HepG2 (cell line): ENCODE data around the gene CDH1. TPM values are rescaled to one million over a fixed set of nuclear protein-coding genes. Genes with fewer than 3 reads are reported as not detected.

Experiments
- BCL6 ChIP-seq: IDR thresholded peaks from 2 replicates; pipeline ENCODE4 v1.6.1; 2016; ENCODE audit warnings: missing genetic modification reagents, missing compliant biosample characterization
- KDM3A ChIP-seq: IDR thresholded peaks from 2 replicates; pipeline ENCODE4 v1.6.1; 2018; ENCODE audit warnings: low read depth, missing compliant biosample characterization
- MAF1 ChIP-seq: sonication (generic); formaldehyde crosslinking; IDR thresholded peaks from 2 replicates; pipeline ENCODE4 v1.5.0; 2020; ENCODE audit warnings: missing genetic modification reagents, borderline replicate concordance
- PITX1 ChIP-seq: sonication (generic); formaldehyde crosslinking; IDR thresholded peaks from 2 replicates; pipeline ENCODE4 v1.5.1; 2020; ENCODE audit warnings: mild to moderate bottlenecking, missing genetic modification reagents
- POLR2AphosphoS5 ChIP-seq: IDR thresholded peaks from 2 replicates; pipeline ENCODE4 v1.6.1; 2012; ENCODE audit warnings: low read depth, low read length
- SIN3B ChIP-seq: fragments of 150-350 bp; IDR thresholded peaks from 2 replicates; pipeline ENCODE4 v1.6.1; 2014; ENCODE audit warnings: low read length
- THYN1 ChIP-seq: sonication (generic); formaldehyde crosslinking; IDR thresholded peaks from 2 replicates; pipeline ENCODE4 v1.8.1; 2023; ENCODE audit warnings: low read depth, mild to moderate bottlenecking, moderate library complexity, missing genetic modification reagents, borderline replicate concordance
- ZMYM3 ChIP-seq: sonication (generic); formaldehyde crosslinking; IDR thresholded peaks from 2 replicates; pipeline ENCODE4 v1.5.1; 2020; ENCODE audit warnings: mild to moderate bottlenecking, missing genetic modification reagents
- ZNF101 ChIP-seq: sonication (generic); formaldehyde crosslinking; IDR thresholded peaks from 2 replicates; pipeline ENCODE4 v1.4.0; 2020; ENCODE audit warnings: mild to moderate bottlenecking, low read depth, missing genetic modification reagents, borderline replicate concordance
- ZNF768 ChIP-seq: sonication (generic); formaldehyde crosslinking; IDR thresholded peaks from 2 replicates; pipeline ENCODE4 v1.4.0; 2020; ENCODE audit warnings: missing genetic modification reagents
- polyA plus RNA-seq, 8 experiments: library from polyadenylated mRNA; depleted of rRNA in 3 of 8; stranded (reverse) in 7 of 8; unstranded in 1 of 8; fragments of >200 nt; fragmentation: Illumina TruSeq in 4 of 8; extraction: Trizol in 4 of 8; gene quantifications; 2 replicates each; pipeline versions ENCODE4 v1.2.1 to v1.2.3, GENCODE V29; 2011 to 2016; ENCODE audit warnings: low read depth in 4 of 8, missing spikeins in 1 of 8, mixed read lengths in 1 of 8; ENCODE audit not compliant: insufficient read depth in 1 of 8
- total RNA-seq, 5 experiments: library from RNA; depleted of rRNA; stranded (reverse); fragments of >200 nt; fragmentation: Illumina TruSeq; extraction: Trizol; gene quantifications; 2 replicates each; pipeline ENCODE4 v1.2.3, GENCODE V29; 2016; ENCODE audit warnings: low read depth in 1 of 5
- TF ChIP-seq, protein P1 (sequence below): sonication (generic); formaldehyde crosslinking; IDR thresholded peaks from one replicate; pipeline ENCODE4 v1.5.1; 2020; ENCODE audit warnings: mild to moderate bottlenecking, missing genetic modification reagents; ENCODE audit errors: not compliant biosample characterization
- TF ChIP-seq, protein P2 (sequence below): sonication (generic); formaldehyde crosslinking; IDR thresholded peaks from 2 replicates; pipeline ENCODE4 v1.5.0; 2020; ENCODE audit warnings: mild to moderate bottlenecking, missing genetic modification reagents
- TF ChIP-seq, protein P3 (sequence below): sonication (generic); formaldehyde crosslinking; IDR thresholded peaks from 2 replicates; pipeline ENCODE4 v1.5.0; 2020; ENCODE audit warnings: mild to moderate bottlenecking, missing genetic modification reagents
- TF ChIP-seq, protein P4 (sequence below): sonication (generic); formaldehyde crosslinking; IDR thresholded peaks from 2 replicates; pipeline ENCODE4 v1.8.0; 2022; ENCODE audit warnings: missing genetic modification reagents, low read depth, mild to moderate bottlenecking, borderline replicate concordance

CDH1 gene
- total and polyA plus RNA-seq, 2 of the 13 experiments (the other 11 are each of a cell fraction or from before 2014, with no cell fraction given), result 0.95 to 9.8 TPM

DNA sequence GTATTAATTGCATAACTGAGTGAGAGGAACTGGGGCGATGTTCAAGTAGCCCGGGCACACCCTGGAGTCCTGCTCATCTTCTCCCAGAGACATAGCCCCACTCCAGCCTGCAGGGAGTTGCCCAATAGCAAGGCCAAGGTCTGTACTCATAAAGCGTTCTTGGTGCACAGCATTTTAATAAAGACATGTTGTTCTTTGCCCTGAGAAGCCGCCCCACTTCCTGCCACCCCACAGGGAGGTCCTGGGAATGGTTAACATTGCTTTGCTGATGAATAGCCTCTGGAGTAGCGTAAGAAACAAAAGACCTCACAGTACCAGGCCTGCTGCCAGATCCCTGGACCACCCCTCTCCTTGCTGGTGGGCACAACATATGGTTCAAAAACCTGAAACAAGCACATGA is 21.6 kb upstream of the CDH1 start (continued):
- TF ChIP-seq, protein P1, sequence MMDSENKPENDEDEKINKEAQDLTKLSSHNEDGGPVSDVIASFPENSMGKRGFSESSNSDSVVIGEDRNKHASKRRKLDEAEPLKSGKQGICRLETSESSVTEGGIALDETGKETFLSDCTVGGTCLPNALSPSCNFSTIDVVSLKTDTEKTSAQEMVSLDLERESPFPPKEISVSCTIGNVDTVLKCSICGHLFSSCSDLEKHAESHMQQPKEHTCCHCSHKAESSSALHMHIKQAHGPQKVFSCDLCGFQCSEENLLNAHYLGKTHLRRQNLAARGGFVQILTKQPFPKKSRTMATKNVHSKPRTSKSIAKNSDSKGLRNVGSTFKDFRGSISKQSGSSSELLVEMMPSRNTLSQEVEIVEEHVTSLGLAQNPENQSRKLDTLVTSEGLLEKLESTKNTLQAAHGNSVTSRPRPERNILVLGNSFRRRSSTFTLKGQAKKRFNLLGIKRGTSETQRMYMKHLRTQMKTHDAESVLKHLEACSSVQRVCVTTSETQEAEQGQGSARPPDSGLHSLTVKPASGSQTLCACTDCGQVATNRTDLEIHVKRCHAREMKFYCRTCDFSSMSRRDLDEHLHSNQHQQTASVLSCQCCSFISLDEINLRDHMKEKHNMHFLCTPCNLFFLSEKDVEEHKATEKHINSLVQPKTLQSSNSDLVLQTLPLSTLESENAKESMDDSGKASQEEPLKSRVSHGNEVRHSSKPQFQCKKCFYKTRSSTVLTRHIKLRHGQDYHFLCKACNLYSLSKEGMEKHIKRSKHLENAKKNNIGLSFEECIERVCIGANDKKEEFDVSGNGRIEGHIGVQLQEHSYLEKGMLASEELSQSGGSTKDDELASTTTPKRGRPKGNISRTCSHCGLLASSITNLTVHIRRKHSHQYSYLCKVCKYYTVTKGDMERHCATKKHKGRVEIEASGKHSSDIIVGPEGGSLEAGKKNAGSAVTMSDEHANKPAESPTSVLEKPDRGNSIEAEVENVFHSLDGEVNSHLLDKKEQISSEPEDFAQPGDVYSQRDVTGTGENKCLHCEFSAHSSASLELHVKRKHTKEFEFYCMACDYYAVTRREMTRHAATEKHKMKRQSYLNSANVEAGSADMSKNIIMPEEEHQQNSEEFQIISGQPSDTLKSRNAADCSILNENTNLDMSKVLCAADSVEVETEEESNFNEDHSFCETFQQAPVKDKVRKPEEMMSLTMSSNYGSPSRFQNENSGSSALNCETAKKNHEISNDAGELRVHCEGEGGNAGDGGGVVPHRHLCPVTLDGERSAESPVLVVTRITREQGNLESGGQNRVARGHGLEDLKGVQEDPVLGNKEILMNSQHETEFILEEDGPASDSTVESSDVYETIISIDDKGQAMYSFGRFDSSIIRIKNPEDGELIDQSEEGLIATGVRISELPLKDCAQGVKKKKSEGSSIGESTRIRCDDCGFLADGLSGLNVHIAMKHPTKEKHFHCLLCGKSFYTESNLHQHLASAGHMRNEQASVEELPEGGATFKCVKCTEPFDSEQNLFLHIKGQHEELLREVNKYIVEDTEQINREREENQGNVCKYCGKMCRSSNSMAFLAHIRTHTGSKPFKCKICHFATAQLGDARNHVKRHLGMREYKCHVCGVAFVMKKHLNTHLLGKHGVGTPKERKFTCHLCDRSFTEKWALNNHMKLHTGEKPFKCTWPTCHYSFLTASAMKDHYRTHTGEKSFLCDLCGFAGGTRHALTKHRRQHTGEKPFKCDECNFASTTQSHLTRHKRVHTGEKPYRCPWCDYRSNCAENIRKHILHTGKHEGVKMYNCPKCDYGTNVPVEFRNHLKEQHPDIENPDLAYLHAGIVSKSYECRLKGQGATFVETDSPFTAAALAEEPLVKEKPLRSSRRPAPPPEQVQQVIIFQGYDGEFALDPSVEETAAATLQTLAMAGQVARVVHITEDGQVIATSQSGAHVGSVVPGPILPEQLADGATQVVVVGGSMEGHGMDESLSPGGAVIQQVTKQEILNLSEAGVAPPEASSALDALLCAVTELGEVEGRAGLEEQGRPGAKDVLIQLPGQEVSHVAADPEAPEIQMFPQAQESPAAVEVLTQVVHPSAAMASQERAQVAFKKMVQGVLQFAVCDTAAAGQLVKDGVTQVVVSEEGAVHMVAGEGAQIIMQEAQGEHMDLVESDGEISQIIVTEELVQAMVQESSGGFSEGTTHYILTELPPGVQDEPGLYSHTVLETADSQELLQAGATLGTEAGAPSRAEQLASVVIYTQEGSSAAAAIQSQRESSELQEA (CRISPR knock-in tag), result no peak
- TF ChIP-seq THYN1 (CRISPR knock-in tag), result no peak
- TF ChIP-seq, protein P2, sequence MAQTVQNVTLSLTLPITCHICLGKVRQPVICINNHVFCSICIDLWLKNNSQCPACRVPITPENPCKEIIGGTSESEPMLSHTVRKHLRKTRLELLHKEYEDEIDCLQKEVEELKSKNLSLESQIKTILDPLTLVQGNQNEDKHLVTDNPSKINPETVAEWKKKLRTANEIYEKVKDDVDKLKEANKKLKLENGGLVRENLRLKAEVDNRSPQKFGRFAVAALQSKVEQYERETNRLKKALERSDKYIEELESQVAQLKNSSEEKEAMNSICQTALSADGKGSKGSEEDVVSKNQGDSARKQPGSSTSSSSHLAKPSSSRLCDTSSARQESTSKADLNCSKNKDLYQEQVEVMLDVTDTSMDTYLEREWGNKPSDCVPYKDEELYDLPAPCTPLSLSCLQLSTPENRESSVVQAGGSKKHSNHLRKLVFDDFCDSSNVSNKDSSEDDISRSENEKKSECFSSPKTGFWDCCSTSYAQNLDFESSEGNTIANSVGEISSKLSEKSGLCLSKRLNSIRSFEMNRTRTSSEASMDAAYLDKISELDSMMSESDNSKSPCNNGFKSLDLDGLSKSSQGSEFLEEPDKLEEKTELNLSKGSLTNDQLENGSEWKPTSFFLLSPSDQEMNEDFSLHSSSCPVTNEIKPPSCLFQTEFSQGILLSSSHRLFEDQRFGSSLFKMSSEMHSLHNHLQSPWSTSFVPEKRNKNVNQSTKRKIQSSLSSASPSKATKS (CRISPR knock-in tag), result no peak
- TF ChIP-seq POLR2AphosphoS5, result no peak
- TF ChIP-seq SIN3B, result no peak
- TF ChIP-seq, protein P3, sequence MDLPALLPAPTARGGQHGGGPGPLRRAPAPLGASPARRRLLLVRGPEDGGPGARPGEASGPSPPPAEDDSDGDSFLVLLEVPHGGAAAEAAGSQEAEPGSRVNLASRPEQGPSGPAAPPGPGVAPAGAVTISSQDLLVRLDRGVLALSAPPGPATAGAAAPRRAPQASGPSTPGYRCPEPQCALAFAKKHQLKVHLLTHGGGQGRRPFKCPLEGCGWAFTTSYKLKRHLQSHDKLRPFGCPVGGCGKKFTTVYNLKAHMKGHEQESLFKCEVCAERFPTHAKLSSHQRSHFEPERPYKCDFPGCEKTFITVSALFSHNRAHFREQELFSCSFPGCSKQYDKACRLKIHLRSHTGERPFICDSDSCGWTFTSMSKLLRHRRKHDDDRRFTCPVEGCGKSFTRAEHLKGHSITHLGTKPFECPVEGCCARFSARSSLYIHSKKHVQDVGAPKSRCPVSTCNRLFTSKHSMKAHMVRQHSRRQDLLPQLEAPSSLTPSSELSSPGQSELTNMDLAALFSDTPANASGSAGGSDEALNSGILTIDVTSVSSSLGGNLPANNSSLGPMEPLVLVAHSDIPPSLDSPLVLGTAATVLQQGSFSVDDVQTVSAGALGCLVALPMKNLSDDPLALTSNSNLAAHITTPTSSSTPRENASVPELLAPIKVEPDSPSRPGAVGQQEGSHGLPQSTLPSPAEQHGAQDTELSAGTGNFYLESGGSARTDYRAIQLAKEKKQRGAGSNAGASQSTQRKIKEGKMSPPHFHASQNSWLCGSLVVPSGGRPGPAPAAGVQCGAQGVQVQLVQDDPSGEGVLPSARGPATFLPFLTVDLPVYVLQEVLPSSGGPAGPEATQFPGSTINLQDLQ (CRISPR knock-in tag), result no peak
- TF ChIP-seq ZNF768 (CRISPR knock-in tag), result no peak
- TF ChIP-seq KDM3A, result no peak
- no peak for TF ChIP-seq PITX1 (CRISPR knock-in tag)
- peak; percentile 41 for TF ChIP-seq ZMYM3 (CRISPR knock-in tag)
- TF ChIP-seq MAF1 (CRISPR knock-in tag), result no peak
- no peak for TF ChIP-seq ZNF101
- 0 out of 2 replicates have a peak, but pooled peaks have one; percentile 45 for TF ChIP-seq BCL6 (CRISPR knock-in tag)
- TF ChIP-seq, protein P4, sequence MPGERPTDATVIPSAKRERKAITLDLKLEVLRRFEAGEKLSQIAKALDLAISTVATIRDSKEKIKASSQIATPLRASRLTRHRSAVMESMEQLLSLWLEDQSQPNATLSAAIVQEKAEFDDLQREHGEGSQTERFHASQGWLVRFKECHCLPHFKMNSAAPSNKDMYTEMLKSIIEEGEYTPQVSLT, result no peak
